Ishikawa (cell line): ENCODE results near the gene AKR1C3.

Experiments used
- CEBPB ChIP-seq: IDR thresholded peaks from 2 replicates; pipeline ENCODE4 v1.6.1; 2012
- CREB1 ChIP-seq: IDR thresholded peaks from 2 replicates; pipeline ENCODE4 v1.6.1; 2012; ENCODE audit warnings: low read depth
- EGR1 ChIP-seq: IDR thresholded peaks from 2 replicates; pipeline ENCODE4 v1.6.1; 2012
- EP300 ChIP-seq: IDR thresholded peaks from 2 replicates; pipeline ENCODE4 v1.6.1; 2012; ENCODE audit warnings: borderline replicate concordance
- FOXM1 ChIP-seq: IDR thresholded peaks from 2 replicates; pipeline ENCODE4 v1.6.1; 2012; ENCODE audit warnings: low read depth, borderline replicate concordance
- NFIC ChIP-seq: IDR thresholded peaks from 2 replicates; pipeline ENCODE4 v1.6.1; 2012
- RAD21 ChIP-seq: IDR thresholded peaks from 2 replicates; pipeline ENCODE4 v1.6.1; 2012; ENCODE audit warnings: low read depth
- TAF1 ChIP-seq: IDR thresholded peaks from 2 replicates; pipeline ENCODE4 v1.6.1; 2012; ENCODE audit warnings: low read depth, mild to moderate bottlenecking
- TCF12 ChIP-seq: IDR thresholded peaks from 2 replicates; pipeline ENCODE4 v1.6.1; 2012; ENCODE audit warnings: low read depth
- TEAD4 ChIP-seq: IDR thresholded peaks from 2 replicates; pipeline ENCODE4 v1.6.1; 2012
- YY1 ChIP-seq: IDR thresholded peaks from 2 replicates; pipeline ENCODE4 v1.6.1; 2012; ENCODE audit warnings: low read depth
- ZBTB7A ChIP-seq: IDR thresholded peaks from 2 replicates; pipeline ENCODE4 v1.6.1; 2012; ENCODE audit warnings: low read depth
- TF ChIP-seq, protein P1 (sequence below): IDR thresholded peaks from 2 replicates; pipeline ENCODE4 v1.6.1; 2012
- TF ChIP-seq, protein P2 (sequence below): IDR thresholded peaks from 2 replicates; pipeline ENCODE4 v1.6.1; 2012; ENCODE audit warnings: low read depth, mild to moderate bottlenecking

AKR1C3 gene

DNA sequence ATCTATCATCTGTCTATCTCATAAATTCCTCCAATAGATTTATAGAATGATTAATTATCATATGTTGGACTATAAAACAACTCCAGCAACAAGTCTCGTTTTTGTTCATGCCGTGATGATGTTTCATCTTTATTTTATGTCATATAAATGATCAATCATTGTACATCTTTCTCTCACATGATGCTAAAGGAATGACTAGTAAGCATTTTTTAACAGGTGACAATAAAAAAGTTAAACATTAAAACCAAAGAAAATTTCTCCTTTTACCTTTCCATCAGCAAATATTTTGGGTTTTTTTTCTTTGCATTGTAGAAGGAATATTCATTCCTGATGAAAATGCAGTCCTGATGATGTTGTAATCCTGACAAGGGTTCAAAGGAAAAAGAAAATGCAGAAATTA lies 41.4 kb downstream of the AKR1C3 start:
- TF ChIP-seq TCF12 (no peak), NFIC (no peak), RAD21 (no peak), TAF1 (no peak), TEAD4 (no peak), EGR1 (no peak), EP300 (no peak), CEBPB (no peak), FOXM1 (no peak)
- TF ChIP-seq, protein P1, sequence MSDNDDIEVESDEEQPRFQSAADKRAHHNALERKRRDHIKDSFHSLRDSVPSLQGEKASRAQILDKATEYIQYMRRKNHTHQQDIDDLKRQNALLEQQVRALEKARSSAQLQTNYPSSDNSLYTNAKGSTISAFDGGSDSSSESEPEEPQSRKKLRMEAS = no peak

DNA sequence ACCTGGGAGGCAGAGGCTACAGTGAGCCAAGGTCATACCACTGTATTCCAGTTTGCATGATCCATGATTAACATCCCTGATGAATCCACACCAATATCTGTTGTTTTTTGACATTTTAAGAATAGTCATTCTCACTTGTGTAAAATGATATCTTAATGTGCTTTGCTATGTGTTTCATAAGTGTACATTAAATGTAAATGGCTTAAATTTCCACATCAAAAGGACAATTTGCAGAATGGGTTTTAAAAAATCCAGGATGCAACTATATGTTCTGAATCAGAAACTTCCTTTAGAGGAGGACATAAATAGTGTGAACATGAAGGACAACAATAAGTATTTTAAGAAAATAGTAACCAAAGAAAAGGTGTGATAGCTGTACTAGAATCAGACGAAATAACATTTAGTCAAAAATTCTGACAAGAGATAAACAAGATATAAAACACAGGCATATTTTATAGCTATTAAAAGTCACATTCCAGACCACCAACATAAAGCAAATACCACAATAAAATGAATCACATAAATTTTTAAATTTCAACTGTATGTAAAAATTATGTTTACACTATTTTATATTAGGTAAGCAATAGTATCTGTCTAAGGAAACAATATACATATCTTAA lies 42.4 kb downstream of the AKR1C3 start:
- no peak for TF ChIP-seq EGR1
- TF ChIP-seq CEBPB = no peak
- no peak for TF ChIP-seq FOXM1
- no peak for TF ChIP-seq TCF12
- no peak for TF ChIP-seq RAD21
- TF ChIP-seq, protein P1 = no peak
- TF ChIP-seq CREB1 = no peak
- no peak for TF ChIP-seq NFIC
- TF ChIP-seq YY1 = no peak
- no peak for TF ChIP-seq ZBTB7A
- no peak for TF ChIP-seq TAF1
- TF ChIP-seq, protein P2, sequence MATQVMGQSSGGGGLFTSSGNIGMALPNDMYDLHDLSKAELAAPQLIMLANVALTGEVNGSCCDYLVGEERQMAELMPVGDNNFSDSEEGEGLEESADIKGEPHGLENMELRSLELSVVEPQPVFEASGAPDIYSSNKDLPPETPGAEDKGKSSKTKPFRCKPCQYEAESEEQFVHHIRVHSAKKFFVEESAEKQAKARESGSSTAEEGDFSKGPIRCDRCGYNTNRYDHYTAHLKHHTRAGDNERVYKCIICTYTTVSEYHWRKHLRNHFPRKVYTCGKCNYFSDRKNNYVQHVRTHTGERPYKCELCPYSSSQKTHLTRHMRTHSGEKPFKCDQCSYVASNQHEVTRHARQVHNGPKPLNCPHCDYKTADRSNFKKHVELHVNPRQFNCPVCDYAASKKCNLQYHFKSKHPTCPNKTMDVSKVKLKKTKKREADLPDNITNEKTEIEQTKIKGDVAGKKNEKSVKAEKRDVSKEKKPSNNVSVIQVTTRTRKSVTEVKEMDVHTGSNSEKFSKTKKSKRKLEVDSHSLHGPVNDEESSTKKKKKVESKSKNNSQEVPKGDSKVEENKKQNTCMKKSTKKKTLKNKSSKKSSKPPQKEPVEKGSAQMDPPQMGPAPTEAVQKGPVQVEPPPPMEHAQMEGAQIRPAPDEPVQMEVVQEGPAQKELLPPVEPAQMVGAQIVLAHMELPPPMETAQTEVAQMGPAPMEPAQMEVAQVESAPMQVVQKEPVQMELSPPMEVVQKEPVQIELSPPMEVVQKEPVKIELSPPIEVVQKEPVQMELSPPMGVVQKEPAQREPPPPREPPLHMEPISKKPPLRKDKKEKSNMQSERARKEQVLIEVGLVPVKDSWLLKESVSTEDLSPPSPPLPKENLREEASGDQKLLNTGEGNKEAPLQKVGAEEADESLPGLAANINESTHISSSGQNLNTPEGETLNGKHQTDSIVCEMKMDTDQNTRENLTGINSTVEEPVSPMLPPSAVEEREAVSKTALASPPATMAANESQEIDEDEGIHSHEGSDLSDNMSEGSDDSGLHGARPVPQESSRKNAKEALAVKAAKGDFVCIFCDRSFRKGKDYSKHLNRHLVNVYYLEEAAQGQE = no peak

DNA sequence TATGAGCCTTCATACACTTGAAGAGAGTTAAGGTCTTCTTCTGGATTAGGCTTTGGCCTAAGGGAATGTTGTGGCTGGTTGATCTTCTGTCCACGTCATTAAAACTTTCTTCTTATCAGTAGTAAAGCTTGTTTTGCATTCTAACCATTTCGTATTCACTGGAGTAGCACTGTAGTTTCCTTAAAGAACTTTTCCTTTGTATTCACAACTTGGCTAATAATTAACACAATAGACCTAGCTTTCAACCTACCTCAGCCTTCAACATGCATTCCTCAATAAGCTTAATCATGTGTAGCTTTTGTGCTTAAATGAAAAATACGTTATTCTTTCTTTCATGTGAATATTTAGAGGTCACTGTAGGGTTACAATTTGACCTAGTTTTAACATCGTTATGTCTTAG lies 48.0 kb downstream of the AKR1C3 start:
- TF ChIP-seq YY1 (no peak), TAF1 (no peak), CEBPB (no peak), CREB1 (no peak), RAD21 (no peak), EP300 (no peak), TCF12 (no peak), NFIC (no peak), ZBTB7A (no peak), TEAD4 (no peak), EGR1 (no peak), FOXM1 (no peak)
- TF ChIP-seq, protein P1 = no peak
- TF ChIP-seq, protein P2 = no peak

DNA sequence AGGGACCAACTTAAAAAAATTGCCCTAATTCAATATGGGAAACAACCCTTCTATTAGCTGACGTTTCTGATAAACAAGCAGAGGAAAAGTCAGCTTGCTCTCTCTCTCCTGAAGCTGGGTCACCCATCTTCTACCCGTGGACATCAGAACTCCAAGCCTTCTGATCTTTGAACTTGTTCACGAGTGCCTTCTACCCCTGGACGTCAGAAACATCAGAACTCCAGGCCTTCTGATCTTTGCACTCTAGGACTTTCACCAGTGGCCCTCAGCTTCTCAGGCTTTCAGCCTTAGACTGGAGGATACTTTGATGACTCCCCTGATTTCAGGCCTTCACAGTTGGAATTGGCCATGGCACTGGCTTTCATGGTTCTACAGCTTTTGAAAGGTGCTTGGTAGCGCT lies 48.9 kb downstream of the AKR1C3 start:
- no peak for TF ChIP-seq NFIC
- TF ChIP-seq FOXM1 = no peak
- TF ChIP-seq EP300 = no peak
- TF ChIP-seq CEBPB = no peak
- no peak for TF ChIP-seq RAD21
- no peak for TF ChIP-seq ZBTB7A
- no peak for TF ChIP-seq TAF1

DNA sequence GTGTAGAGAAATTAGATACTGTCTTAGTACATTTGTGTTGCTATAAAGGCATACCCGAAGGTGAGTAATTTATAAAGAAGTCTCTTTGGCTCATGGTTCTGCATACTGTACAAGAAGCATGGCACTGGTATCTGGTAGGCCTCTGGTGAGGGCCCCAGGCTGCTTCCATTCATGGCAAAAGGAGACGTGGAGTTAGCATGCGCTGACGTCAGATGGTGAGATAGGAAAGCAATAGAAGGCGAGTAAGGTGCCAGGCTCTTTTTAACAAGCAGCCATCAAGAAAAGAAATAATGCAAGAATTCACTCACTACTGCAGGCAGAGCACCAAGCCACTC lies 52.7 kb downstream of the AKR1C3 start:
- TF ChIP-seq TCF12 (no peak), YY1 (no peak), ZBTB7A (no peak), TAF1 (no peak), CREB1 (no peak), FOXM1 (no peak), CEBPB (no peak)

DNA sequence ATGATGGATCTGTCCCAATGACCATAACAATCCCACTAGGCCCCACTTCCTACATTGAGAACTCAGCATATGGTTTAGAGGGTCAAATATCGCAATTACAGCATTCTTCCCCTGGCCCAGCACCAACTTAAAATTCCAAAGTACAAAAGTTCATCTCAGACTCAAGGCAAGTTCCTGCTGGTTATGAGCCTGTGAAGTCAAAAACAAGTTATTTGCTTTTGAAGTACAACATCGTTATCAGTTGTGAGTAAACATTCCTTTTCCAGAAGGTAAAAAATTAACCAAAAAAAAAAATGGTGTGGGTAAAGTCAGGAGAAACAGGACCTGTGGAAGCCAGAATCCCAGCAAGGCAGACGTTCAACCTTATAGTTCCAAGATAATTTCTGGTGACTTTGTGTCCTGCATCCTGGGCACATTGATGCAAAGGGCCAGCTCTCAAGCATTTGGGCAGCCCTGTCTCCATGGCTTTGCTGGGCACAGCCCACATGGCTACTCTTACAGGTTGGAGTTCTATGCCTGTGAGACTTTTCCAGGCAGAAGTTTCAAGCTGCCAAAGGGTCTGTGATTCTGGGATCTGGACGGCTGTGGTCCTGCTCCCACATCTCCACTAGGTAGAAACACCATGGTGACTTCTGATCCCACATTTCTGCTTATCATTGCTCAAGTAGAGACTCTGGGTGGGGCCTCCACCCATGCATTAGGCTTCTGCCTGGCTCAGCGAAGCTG lies 53.2 kb downstream of the AKR1C3 start:
- TF ChIP-seq TAF1 (no peak), CREB1 (no peak), EGR1 (no peak), EP300 (no peak)
